COLO829 (cell line): Measurements from ENCODE around the gene TTC23.
A peak's percentile ranks its signal among the peaks of the same experiment; 100 is the strongest.
"Not testable (repeated sequence)": the region's sequence is repeated elsewhere in the genome, so short reads cannot be mapped to it uniquely, and the experiment has no call there.

Source experiments
- DNase-seq: peaks from one replicate; pipeline ENCODE4 v3.0.0; 2012; ENCODE audit warnings: low spot score

The TTC23 gene

DNA sequence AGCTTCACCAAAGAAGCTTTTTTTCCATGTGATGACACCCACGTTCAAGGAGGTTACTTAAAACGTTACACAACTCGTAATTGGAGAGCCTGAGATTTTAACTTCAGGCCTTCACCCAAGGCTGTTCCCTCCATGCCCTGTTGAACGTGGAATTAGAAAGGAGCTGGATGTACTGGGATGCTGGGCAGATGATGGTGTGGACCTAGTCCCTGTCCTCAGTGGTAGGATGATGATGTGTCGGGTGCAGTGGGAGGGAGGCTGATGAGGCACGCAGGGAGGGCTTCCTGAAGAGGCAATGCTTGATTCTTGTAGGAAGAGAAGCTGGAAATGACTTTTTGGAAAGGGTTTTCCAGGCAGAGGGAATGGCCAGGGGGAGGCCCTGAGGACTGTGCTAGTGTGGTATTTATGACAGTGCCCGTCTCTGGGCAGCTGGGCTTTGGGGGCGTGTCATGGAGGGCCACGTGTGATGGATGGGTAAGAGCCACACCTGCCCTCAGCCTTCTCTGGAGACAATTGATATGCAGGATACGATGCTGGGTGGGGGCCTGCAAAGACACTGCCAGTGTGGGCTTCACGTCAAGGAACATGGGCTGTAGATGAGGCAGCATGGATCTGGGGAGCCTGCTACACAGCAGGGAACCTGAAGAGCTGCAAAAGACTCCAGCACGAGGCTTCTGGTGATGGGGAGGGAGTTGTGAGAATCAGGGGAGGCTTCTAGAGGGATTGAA lies 129.2 kb downstream of the TTC23 start:
- DNase-seq: no peak

GRCh38 chr15:99118801-99119546 lies 130.4 kb downstream of the TTC23 start:
- no peak for DNase-seq

DNA sequence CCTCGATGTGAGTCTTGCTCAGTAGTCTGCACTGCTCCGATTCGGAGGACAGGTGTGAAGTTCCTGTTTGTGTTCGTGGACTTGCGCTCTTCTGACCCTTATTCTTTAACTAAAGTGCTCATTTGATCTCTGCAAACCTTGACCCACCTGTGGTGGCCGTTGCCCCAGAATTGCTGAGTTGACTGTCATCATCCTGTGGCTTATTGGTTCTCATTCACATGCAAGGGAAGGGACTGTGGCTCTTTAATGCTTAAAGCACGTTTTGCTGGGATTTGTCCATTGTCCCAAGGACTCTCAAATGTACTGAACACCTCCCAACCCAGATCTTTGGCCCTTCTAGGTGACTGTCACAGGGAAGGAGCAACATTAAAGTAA lies 131.1 kb downstream of the TTC23 start:
- DNase-seq: no peak

- no peak for DNase-seq
Measured at GRCh38 chr15:99117563-99118257, 131.7 kb downstream of the TTC23 start.

GRCh38 chr15:99117111-99117510 lies 132.3 kb downstream of the TTC23 start:
- DNase-seq: no peak

DNA sequence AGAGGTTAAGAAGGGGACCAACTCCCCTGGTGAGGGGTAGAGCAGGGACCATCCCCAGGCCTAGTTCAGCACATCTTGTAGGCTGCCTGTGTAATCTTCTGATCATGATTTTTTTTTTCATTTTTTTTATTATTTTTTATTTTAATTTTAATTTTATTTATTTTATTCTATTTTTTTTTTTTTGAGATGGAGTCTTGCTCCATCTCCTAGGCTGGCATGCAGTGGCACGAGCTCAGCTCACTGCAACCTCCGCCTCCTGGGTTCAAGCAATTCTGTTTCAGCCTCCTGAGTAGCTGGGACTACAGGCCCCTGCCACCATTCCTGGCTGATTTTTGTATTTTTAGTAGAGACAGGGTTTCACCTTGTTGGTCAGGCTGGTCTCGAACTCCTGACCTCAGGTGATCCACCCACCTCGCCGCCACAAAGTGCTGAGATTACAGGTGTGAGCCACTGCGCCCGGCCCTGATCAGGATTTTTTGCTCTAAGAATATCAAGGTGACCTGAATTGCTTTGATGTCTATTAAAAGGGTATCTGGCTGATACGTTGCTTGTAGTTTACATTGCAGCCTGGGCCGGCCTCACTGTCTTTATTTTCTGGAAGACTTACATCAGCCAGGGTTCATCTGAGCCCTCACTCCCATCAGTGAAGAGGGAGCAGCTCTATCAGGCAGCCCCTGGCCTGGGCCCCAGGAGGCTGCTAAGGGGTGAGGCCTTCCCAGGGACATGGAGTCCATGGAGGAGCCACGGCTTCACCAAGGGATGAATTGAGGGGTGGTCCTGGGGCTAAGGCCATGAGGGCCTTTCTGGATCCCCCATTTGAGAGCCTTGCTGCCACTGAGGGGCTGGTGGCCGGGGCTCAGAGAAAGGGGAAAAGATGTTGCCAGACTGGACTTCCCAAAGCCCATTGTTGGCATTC lies 133.8 kb downstream of the TTC23 start:
- DNase-seq: no peak

DNA sequence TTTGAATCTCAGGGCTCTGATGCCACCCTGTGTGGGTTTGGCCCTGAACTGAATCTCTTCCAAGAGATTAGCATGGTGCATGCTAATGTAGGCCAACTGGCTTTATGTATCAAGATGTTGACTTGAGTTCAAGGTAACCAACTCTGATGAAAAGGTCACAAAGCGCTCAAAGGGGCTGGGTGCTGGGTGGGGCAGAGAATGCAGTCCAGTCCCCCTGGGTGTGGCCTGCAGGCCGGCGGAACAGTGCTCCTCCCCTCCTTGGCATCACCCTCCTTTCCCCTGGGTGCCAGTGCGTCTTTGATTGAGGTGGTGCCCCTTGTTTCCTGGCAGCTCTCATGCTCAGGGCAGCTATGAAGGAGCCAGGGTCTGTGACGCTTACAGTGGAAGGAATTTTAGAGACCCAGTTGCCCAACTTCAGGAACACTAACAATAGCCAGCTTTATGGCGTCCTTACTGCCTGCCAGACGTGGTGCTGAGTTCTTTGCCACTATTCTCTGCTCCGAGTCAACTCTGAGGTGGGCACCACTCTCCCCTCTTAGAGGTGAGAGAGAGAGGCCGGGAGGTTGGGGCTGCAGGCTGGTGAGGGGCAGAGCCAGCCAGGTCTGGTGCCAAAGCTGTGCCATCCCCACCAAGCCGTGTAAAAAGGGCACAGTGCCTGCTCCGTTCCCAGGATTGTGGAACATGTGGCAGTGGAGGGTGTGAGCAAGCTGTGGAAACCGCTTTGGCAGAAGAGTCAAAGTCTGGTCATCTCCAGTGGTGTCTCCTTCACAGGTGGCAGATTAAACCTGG lies 134.7 kb downstream of the TTC23 start:
- DNase-seq: no peak

DNA sequence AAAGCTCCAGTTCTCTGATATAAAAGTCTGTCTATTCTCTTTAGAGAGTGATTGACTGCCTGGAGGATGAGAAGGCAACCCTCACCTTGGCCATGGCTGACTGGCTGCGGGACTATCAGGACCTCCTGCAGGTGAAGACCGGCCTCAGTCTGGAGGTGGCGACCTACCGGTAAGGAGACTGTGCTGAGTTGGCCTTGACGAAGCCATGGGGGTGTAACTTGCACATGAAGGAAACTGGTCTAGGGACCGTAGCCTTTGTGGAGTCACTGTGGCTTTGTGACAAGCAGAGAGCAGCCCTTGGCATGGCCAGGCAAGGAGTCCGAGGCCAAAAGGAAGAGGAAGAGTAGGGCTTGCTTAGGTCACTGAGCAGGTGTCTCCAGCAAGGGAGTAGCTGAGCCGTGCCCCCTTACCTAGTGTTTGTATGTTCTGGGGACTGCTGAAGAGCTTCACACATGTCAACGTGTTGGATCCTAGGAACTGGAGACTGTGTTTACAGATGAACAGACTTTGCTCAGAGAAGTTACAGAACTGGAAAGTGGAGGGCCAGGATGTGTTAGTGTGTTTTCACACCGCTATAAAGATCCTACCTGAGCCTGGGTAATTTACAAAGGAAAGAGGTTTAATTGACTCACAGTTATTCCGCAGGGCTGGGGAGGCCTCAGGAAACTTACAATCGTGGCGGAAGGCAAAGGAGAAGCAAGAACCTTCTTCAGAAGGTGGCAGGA lies 135.7 kb downstream of the TTC23 start:
- DNase-seq: no peak

DNA sequence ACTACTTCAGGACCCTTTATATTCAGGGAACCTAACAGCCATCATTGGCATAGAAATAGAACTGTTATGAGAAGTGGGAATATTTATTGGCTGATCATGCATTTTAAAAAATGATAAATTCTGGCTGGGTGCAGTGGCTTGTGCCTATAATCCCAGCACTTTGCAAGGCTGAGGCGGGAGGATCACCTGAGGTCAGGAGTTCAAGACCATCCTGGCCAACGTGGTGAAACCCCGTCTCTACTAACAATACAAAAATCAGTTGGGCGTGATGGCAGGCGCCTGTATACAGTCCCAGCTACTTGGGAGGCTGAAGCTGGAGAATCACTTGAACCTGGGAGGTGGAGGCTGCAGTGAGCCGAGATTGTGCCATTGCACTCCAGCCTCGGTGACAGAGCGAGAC lies 137.7 kb downstream of the TTC23 start:
- DNase-seq: not testable (repeated sequence)

DNA sequence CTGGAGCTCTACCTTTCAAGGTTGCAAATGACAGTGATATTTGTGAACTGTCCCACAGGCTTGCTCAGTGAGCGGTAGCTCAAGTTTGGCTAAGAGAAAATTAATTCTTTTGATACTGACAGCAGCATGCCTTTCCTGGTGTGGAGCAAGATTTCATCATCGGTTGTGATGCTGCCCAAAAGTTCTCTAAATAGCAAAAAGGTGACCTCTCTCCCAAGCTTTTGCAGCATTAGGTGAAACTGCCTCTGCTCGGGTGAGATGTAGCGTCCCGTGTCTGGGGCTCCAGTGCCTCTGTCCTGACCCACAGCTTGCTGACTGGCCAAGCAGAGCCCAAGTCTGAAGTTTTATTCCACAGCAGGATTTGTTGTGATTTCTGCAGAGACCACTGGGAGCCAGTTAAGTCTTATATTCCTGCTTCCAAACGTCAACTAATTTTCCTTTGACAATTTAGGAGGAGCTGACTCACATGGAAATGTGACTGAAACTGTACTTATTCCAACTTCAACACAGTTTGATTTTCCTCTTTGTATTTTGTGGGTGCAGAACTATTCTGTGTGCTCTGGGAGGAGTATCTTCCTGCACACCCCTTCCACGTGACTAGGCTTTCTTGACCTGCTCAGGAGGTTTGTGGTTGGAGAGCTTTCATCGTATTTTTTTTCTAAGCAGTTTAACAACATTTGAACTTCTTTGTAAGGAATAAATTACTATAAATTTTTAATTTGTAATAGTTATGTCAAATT lies 138.6 kb downstream of the TTC23 start:
- no peak for DNase-seq

GRCh38 chr15:99110093-99110492 lies 139.3 kb downstream of the TTC23 start:
- DNase-seq: no peak

DNA sequence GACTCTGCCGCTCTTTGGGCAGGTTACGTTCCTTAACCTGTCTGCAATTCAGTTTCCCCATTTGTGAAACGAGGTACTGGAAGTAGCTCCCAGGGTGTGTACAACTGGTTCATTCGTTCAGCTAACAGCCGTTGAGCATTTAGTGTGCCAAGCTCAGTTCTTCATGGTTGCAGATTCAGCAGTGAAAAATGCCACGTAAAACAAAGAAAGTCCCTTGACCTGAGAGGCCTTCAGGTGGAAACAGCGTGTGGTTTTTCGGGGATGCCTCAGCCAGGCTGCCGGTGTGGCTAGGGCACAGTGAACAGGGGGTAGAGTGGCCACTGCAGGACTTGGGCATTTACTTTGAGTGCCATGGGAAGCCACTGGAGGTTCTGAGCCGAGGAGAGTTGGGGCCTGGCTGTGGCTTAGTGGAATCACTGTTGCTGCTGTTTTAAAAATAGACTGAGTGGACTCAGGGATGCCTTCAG lies 139.8 kb downstream of the TTC23 start:
- DNase-seq: no peak

GRCh38 chr15:99108993-99109392 lies 140.4 kb downstream of the TTC23 start:
- DNase-seq: no peak

- DNase-seq: no peak
Measured at GRCh38 chr15:99106417-99107220, 142.8 kb downstream of the TTC23 start.

DNA sequence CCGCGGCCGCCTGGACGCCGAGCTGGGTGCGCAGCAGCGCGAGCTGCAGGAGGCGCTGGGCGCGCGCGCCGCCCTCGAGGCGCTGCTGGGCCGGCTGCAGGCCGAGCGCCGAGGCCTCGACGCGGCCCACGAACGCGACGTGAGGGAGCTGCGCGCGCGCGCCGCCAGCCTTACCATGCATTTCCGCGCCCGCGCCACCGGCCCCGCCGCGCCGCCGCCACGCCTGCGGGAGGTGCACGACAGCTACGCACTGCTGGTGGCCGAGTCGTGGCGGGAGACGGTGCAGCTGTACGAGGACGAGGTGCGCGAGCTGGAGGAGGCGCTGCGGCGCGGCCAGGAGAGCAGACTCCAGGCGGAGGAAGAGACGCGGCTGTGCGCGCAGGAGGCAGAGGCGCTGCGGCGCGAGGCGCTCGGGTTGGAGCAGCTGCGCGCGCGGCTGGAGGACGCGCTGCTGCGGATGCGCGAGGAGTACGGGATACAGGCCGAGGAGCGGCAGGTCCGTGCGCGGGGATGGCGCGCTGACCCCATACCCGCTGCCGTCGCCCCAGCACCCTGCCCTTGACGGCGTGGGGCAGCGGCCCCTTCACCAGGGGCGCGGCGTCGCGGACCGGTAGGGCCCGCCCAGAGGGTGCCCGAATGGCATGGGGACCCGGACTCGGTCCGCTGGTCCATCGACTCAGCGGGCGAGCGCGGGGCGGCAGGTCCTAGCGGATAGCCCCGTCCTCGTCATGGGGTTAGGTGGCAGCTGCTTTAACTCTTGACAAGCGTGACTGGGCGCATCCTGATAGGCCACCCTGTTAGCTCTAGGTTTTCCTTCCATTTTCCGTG lies 143.7 kb downstream of the TTC23 start:
- DNase-seq: no peak

GRCh38 chr15:99104788-99105513 lies 144.4 kb downstream of the TTC23 start, which contains the start of gene SYNM:
Gene SYNM, plus strand, starts transcription at chr15:99105080. Its CDS starts 120 bp downstream, at chr15:99105200.
- DNase-seq: peak; percentile 88

- DNase-seq: no peak
Measured at GRCh38 chr15:99103279-99103678, 146.1 kb downstream of the TTC23 start.
